Measurements from ENCODE around the gene PRDM16.

- TF ChIP-seq CTCF (IDR thresholded peaks at IDR 0.05; ENCODE audit: poor library complexity, severe bottlenecking) (no peak), EP300 (conservative IDR thresholded peaks at IDR 0.05; ENCODE audit: poor library complexity, severe bottlenecking) (no peak), POLR2AphosphoS5 (IDR thresholded peaks at IDR 0.05) (no peak), EZH2 (IDR thresholded peaks at IDR 0.05; ENCODE audit: borderline replicate concordance, insufficient read depth, low read length, poor library complexity, severe bottlenecking) (no peak), MXI1 (conservative IDR thresholded peaks at IDR 0.05; ENCODE audit: poor library complexity, severe bottlenecking) (no peak), TAF1 (IDR thresholded peaks at IDR 0.05; ENCODE audit: low read depth) (no peak), REST (IDR thresholded peaks at IDR 0.05; ENCODE audit: borderline replicate concordance) (no peak), SMC3 (conservative IDR thresholded peaks at IDR 0.05; ENCODE audit: poor library complexity) (no peak)
Observed at GRCh38 chr1:3380469-3380868, 311.5 kb downstream of the PRDM16 start.

Measured in neural cell (in vitro differentiated cells).